Body of pancreas (tissue), 4 donors: ENCODE measurements around the gene ERBB4. TPM values are rescaled to one million over a fixed set of nuclear protein-coding genes. Genes with fewer than 3 reads are reported as not detected.

Source experiments
- ATAC-seq: fragments of 150-250 bp; one replicate; pipeline ENCODE4 v1.9.1; 2016
- DNase-seq, 4 donors: peaks; one replicate each; pipeline ENCODE4 v3.0.0-alpha.2; 2019
- H3K27ac ChIP-seq, 4 donors: fragments of 200-600 bp; sonication (generic); 1 replicate in 3 of 4; 2 replicates in 1 of 4; pipeline versions ENCODE4 v1.5.1 to v1.6.1; 2016 to 2019; ENCODE audit warnings: mild to moderate bottlenecking in 1 of 4, mixed read lengths in 1 of 4, moderate library complexity in 1 of 4
- H3K27me3 ChIP-seq, 2 donors: fragments of 200-600 bp; sonication (generic); one replicate each; pipeline ENCODE4 v1.6.0; 2016; ENCODE audit warnings: mild to moderate bottlenecking in 1 of 2
- H3K36me3 ChIP-seq, 2 donors: fragments of 200-600 bp; sonication (generic); replicated peaks in 1 of 2; 2 replicates each; pipeline ENCODE4 v1.5.1; 2016; ENCODE audit warnings: low read depth in 2 of 2; ENCODE audit not compliant: insufficient read depth in 1 of 2
- H3K4me1 ChIP-seq: fragments of 200-600 bp; sonication (generic); one replicate; pipeline ENCODE4 v1.6.0; 2016
- H3K4me3 ChIP-seq, 2 donors: fragments of 200-600 bp; sonication (generic); 1 replicate in 1 of 2; 2 replicates in 1 of 2; pipeline ENCODE4 v1.5.1; 2016 to 2019
- H3K9me3 ChIP-seq, 3 donors: fragments of 200-600 bp; sonication (generic); 1 replicate in 2 of 3; 2 replicates in 1 of 3; pipeline ENCODE4 v1.5.1; 2016
- CTCF ChIP-seq, 7 experiments: fragments of 450-650 bp in 4 of 7; fragments of 200-600 bp in 3 of 7; sonication (generic) in 3 of 7; IDR thresholded peaks; one replicate each; pipeline ENCODE4 v1.5.1; 2016 to 2019; ENCODE audit warnings: antibody characterized with exemption in 7 of 7
- POLR2A ChIP-seq, 3 donors: fragments of 450-650 bp; IDR thresholded peaks; one replicate each; pipeline ENCODE4 v1.6.1; 2016; ENCODE audit warnings: antibody characterized with exemption in 3 of 3, mild to moderate bottlenecking in 2 of 3
- WGBS, 2 donors: methylation state at CpG; one replicate each; pipeline ENCODE4 v1.1.5; 2017; 5-methylcytosine and 5-hydroxymethylcytosine counted together
- intact Hi-C: fragments of 100-400 bp; cut with DNase I; formaldehyde crosslinking; loops from one replicate; pipeline ENCODE4 v1.15.1; 2023
- total RNA-seq, 2 donors: library from RNA; depleted of rRNA; stranded (reverse); fragments of >200 nt; gene quantifications; one replicate each; pipeline ENCODE4 v1.1.0, GENCODE V29; 2016

Gene ERBB4
- total RNA-seq, 2 donors from 2014 or later: 1.6 to 4.4 TPM

GRCh38 chr2:211654211-211654780, 884.3 kb downstream of the ERBB4 start:
- DNase-seq: no peak
- TF ChIP-seq CTCF (IDR thresholded peaks at IDR 0.05) (no peak), POLR2A (IDR thresholded peaks at IDR 0.05) (no peak)
- Histone ChIP-seq H3K27me3 (no peaks in the 10 kb centered on the region), H3K4me1 (no peaks in the 10 kb centered on the region), H3K36me3 (no peaks in the 10 kb centered on the region), H3K4me3 (no peak overlapping the region), H3K27ac (no peak overlapping the region), H3K9me3 (no peaks in the 10 kb centered on the region)
- intact Hi-C loops: no loop called here
- no peak for ATAC-seq
- WGBS, 2 donors: 70 to 80% methylated on average over 3 of the region's 3 CpGs

GRCh38 chr2:211652327-211652726, 886.3 kb downstream of the ERBB4 start:
- TF ChIP-seq POLR2A (IDR thresholded peaks at IDR 0.05) (no peak), CTCF (IDR thresholded peaks at IDR 0.05) (no peak)
- H3K27ac ChIP-seq: no peak overlapping the region
- H3K36me3 ChIP-seq: no peaks in the 10 kb centered on the region
- DNase-seq (no peak), ATAC-seq (no peak)
- H3K27me3 ChIP-seq: no peaks in the 10 kb centered on the region
- H3K4me3 ChIP-seq: no peak overlapping the region
- H3K9me3 ChIP-seq: no peaks in the 10 kb centered on the region
- intact Hi-C loops: no loop called here
- 42 to 58% methylated on average over 1 of the region's 1 CpG for WGBS, 2 donors
- H3K4me1 ChIP-seq: no peaks in the 10 kb centered on the region

GRCh38 chr2:211649331-211649730, 889.3 kb downstream of the ERBB4 start:
- no peaks in the 10 kb centered on the region for H3K27me3 ChIP-seq
- H3K36me3 ChIP-seq: no peaks in the 10 kb centered on the region
- H3K4me3 ChIP-seq: no peak overlapping the region
- intact Hi-C loops: no loop called here
- H3K9me3 ChIP-seq: no peaks in the 10 kb centered on the region
- WGBS, 2 donors: 75 to 92% methylated on average over 2 of the region's 2 CpGs
- H3K4me1 ChIP-seq: no peaks in the 10 kb centered on the region
- ATAC-seq (no peak), DNase-seq (no peak)
- no peak overlapping the region for H3K27ac ChIP-seq
- TF ChIP-seq CTCF (IDR thresholded peaks at IDR 0.05) (no peak), POLR2A (IDR thresholded peaks at IDR 0.05) (no peak)

- TF ChIP-seq CTCF (IDR thresholded peaks at IDR 0.05) (no peak), POLR2A (IDR thresholded peaks at IDR 0.05) (no peak)
- Histone ChIP-seq H3K27ac (no peak overlapping the region), H3K36me3 (no peaks in the 10 kb centered on the region), H3K9me3 (no peaks in the 10 kb centered on the region), H3K4me3 (no peak overlapping the region), H3K4me1 (no peaks in the 10 kb centered on the region), H3K27me3 (no peaks in the 10 kb centered on the region)
- ATAC-seq: no peak
- WGBS, 2 donors: 51 to 61% methylated on average over 1 of the region's 1 CpG
- intact Hi-C loops: no loop called here
- no peak for DNase-seq
These were observed 907.1 kb downstream of the ERBB4 start for GRCh38 chr2:211631503-211631902.

- ATAC-seq (no peak), DNase-seq (no peak)
- H3K9me3 ChIP-seq: no peaks in the 10 kb centered on the region
- no peak overlapping the region for H3K27ac ChIP-seq
- TF ChIP-seq CTCF (IDR thresholded peaks at IDR 0.05): no peak
- no peak for TF ChIP-seq POLR2A (IDR thresholded peaks at IDR 0.05)
- no peak overlapping the region for H3K4me3 ChIP-seq
- no peaks in the 10 kb centered on the region for H3K36me3 ChIP-seq
- H3K4me1 ChIP-seq: no peaks in the 10 kb centered on the region
- intact Hi-C loops: no loop called here
- H3K27me3 ChIP-seq: no peaks in the 10 kb centered on the region
These were observed 915.5 kb downstream of the ERBB4 start for GRCh38 chr2:211623096-211623495.
